HG03354 (cell line): ENCODE data around the gene PIP4K2C.

Experiments used
- ATAC-seq: cut with Tn5 transposase; IDR thresholded peaks from one replicate; pipeline ENCODE4 v1.9.1; 2021; ENCODE audit warnings: mild to moderate bottlenecking; ENCODE audit not compliant: unreplicated experiment, poor library complexity, severe bottlenecking

Gene PIP4K2C

DNA sequence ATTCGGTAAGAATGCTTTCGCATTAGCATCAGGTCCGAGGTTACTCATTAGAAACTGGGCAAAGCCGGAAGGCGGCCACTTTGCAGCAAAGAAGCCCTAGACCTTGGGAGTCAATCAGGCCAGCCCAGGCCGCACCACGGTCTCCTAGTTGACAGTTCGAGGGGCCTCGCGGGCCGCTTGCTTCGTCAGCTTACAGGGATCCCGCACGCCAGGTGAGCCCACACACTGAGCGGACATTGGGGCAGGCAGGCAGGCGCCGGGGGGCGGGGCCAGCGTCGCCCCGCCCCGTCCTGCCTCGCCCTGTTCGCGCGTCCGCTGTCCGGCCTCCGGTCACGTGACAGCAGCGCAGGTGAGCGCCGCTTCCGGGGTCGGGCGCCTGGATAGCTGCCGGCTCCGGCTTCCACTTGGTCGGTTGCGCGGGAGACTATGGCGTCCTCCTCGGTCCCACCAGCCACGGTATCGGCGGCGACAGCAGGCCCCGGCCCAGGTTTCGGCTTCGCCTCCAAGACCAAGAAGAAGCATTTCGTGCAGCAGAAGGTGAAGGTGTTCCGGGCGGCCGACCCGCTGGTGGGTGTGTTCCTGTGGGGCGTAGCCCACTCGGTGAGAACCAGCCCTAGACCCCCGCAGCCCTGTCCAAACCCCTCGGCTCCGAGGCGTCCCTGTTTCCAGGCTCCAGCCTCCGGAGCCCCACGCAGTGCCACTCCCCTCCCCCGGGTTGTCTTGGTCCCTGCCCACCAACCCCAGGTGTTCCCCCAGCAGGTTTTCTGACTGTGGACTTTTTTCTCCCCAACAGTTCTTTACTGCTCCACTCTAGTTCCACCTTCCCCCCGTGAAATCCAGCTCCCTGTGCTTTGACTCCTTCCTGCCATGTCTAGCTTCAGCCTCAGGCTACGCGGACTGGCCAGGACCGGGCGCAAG is at the start of gene PIP4K2C:
Gene PIP4K2C, plus strand, starts transcription at position 329 of the 918 bp plus-strand sequence. Its CDS starts 98 bp downstream, at position 427.
- ATAC-seq: peak; percentile 94

DNA sequence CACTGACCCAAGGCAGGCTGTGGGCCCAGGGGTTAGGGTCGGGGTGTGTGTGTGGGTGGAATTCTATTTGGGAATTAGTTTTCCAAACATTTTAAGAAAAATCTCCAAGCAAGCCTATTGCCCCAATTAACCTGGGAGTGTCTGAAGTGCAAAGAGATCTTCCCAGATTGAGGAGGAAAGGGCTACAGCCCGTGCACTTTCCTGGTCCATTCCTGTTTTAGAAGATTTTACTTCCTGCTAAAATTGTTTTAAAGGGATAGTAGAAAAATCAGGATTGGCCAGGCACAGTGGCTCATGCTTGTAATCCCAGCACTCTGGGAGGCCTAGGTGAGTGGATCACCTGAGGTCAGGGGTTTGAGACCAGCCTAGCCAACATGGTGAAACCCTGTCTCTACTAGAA is 49.3 kb upstream of the PIP4K2C start:
- no peak for ATAC-seq

DNA sequence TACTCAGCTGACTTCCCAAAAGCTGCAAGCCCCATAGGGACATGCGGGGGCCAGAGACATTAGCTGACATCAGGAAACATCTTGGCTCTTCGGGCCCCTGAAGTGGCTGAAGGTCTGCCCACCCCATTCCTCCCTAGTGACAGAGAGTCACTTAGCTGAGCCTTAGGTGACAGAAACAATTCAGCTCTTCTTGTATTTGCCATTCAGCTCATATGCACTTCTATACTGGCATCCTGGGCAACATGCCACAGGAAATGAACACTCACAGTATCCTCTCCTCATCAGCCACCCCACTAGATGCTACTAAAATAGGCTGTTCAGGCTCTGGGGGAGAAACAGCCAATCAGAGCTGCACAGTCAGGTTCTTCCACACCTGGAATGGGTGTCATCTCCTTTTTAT is 47.4 kb upstream of the PIP4K2C start:
- ATAC-seq: no peak

DNA sequence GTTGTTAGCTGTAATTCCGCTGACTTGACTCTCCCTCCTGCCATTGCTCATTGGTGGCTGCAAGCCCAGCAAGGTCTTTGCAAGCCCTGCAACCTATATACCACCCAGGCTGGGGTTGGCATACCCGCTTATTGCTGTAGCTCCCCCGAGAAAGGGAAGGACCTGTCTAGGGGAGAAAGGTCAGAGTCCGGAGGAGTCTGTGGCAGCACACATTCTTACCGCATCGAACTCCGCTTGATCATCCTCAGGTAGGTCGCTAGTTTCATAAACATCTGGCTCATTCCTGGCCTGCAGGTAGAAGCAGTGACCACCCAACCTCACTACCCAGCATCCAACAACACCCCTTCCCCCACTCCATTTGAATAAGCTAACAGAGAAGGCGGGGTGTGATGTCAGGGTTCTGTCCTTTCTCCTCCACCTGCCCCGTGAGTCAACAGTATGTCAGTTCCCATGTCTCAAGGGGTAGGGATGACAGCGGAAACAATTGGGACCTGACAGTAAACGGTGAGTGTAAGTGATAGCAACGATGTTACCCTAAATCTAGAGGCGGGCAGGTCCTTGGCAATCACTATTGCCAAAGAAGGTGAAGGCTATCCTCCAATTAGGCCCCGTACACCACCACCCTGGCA is 45.1 kb upstream of the PIP4K2C start:
- ATAC-seq: no peak

DNA sequence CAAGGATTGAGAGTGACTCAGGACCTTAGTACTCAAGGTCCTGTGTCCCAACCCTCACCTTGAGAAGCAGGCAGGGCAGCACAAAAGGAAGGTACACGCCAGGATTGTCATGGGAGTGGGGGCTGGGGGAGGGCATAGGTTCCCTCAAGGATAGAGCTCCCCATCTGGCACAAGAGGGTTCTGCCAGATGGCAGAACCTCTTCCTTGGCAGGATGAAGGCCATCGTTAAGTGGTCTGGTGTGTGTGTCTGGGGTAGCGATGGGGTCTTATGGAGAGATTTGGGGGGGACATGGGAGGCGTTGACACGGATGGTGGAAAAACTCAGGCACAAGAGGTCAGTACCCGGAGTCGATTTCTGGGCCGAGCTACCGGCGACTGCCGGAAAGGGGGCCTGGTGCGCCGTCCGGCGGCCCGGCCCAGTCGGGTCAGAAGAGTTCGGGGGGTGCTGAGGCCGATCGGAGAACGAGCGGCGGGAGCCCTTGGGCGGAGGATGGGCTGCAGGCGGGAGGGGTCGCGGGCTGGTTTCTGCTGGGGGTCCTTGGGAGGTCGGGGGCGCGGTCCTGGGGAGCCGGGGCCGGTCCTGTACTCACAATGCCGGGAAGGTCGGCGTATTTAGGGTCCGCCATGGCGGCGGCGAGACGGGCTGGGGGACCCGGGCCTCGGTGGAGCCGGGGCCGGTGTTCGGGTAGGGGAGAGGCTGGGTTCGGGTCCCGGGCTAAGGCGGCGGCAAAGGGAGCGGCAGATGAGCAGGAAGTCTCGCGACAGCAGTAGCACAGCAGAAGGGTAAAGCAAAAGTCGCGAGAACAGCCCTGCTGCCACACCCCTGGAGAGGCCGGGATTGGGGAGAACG is 44.3 kb upstream of the PIP4K2C start, which contains the start of gene DCTN2:
Gene DCTN2, minus strand, starts transcription at position 755 of the 850 bp plus-strand sequence. Its CDS starts 129 bp downstream, at position 626.
- ATAC-seq: peak; percentile 99

DNA sequence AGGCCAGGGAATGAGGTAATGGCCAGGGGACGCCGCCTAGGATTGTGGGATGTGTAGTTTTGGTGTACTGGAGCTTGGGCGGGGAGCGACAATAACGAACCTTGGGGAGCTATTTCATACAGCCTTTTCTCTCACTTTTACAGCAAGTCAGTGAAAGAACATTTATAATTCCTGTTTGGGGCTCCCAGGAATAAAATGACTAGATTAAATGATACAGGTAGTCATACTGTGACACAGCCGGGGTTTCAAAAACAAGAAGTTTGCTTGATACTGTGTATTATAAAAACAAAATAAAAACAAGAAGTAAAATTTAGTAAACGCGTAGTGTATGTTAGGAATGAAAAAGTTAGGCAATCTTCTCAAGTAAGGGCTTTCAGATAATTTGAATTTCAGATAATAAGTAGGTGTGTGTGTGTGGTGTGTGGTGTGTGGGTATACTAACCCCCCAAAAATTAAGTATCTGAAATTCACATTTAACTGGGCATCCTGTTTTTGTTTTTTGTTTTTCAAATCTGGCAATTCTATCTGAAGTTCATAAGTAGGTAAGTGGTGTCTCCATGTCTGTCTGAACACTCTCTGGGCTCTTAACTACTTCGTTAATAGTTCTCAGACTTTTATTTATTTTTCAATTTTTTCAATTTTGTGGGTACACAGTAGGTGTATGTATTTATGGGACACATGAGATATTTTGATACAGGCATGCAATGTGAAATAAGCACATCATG is 43.5 kb upstream of the PIP4K2C start:
- ATAC-seq: no peak

DNA sequence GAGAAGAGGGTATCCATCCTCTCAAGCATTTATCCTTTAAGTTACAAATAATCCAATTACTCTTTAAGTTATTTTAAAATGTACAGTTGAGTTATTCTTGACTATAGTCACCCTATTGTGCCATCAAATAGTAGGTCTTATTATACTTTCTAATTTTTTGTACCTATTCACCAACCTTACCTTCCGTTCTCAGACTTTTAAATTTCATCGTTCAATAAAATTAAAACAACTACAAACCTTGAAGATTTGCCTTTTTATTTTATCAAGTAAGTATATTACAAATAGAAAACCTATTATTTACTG is 43.0 kb upstream of the PIP4K2C start:
- no peak for ATAC-seq

DNA sequence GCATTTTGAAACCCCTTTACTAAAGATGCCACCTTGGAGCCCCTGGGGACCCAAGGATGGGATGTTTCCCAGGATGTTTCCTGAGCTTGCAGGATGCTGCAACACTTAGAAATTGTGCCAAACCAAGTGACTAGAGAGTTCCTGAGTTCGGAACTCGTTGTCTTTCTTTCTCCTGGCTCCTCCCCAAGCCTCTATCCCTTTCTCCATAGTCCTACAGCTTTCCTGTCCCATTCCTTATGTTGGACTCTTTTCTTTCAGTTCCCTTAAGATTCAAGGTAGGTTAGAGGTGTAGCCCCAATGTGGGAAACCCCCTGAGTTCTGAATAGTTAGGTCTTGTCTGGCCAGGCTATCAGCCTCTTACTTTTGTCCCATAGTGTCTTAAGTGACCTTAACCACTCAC is 42.5 kb upstream of the PIP4K2C start:
- ATAC-seq: no peak

DNA sequence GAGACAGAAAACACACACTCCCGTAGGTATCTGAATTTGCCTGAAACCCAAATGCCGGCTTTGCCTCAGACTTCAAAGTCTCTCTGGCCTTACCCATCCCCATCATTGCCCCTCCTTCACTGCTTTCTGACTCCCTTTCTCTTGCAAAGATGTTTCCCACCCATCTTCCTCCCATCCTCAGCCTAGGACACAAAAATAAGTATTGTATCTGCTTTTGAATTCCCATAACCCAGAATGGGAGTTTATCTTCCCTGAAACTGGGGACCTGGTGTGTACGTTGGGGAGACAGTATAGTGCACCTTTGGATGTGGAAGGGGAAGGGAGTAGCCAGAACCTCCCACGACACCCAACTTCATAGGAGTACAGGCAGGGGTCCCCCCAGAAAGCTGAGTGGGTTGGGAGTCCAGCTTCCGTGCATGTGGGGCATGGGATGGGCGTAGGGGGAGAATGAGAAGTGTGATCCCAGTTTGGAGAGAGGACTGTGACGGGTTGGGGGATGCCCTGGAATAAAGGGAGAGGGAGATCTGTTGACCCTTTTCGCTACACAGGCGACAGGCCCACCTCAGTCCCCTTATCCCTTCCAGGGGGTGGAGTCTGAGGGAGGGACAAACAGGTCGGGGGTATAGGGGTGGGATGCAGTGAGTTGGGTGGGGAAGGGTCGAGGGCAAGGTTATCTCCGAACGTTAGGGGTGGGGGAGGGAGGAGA is 41.6 kb upstream of the PIP4K2C start:
- no peak for ATAC-seq

DNA sequence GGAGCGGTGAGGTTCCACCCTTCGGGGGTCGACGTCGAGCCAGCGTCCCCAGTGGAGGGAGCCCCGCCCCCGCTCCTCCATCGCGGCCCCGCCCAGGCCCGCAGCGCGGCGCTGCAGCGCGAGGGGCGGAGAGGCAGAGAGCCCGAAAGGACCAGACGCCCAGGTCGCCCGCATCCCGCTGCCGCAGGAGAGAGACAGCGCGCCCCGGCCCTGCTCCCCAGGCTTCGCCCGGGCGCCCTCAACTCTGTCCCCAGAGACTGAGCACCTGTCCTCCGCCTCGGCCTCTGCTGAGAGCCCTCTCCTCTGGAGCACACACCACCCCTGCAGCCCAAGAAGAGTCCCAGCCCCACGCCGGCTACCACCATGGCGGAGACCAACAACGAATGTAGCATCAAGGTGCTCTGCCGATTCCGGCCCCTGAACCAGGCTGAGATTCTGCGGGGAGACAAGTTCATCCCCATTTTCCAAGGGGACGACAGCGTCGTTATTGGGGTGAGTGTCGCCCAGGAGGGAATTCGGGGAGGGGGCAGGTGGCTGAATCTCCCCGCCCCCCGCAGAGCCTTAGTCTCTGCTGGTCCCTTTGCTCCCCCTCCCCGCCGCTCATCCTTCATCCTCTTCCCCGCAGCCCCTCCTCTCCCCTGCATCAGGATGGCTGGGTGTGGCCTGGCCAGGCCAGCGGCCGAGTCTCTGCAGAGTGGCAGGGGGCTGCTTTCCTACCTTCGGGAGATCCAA is 40.9 kb upstream of the PIP4K2C start, which contains the start of gene KIF5A:
Gene KIF5A, plus strand, starts transcription at position 136 of the 732 bp plus-strand sequence. Its CDS starts 228 bp downstream, at position 364.
- no peak for ATAC-seq

DNA sequence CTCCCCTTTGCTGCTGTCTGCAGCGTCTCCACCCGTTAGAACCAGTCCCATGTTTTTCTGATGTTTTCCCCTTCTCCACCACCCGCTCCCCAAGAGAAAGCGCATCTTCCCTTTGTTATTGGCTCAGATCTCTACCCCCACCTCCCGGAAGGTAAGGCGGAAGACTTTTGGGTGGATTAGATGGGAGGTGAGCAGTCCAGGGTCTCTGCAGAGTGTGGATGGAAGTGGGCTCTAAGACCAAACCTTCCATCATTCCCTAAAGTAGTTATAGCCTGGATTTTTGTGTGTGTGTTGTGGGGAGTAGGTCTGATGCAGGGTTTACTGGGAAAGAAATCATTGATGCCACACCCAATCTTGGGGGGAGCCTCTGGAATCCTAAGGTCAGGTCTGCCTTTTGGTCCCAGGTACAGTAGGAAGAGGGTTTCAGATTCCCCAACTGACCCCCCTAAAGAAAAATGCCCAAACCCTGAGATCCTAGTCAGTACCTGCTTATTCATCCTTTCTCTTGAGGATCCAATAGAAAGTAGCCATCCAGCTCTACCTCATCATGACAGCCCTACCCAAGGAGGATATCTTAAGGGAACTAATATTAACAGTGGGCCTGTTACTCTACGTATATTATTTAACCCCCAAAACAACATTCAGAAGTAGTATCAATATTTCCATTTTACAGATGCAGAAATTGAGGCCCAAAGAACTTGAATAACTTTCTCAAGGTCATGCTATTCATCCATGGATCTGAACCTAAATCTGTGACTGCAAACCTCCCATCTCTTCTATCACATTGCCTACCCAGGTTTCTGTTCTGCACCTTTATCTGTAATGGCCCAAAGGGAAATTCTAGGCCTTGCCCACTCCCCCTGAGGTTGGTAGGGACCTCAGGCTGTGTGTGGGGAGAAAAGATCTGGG is 40.1 kb upstream of the PIP4K2C start:
- no peak for ATAC-seq

DNA sequence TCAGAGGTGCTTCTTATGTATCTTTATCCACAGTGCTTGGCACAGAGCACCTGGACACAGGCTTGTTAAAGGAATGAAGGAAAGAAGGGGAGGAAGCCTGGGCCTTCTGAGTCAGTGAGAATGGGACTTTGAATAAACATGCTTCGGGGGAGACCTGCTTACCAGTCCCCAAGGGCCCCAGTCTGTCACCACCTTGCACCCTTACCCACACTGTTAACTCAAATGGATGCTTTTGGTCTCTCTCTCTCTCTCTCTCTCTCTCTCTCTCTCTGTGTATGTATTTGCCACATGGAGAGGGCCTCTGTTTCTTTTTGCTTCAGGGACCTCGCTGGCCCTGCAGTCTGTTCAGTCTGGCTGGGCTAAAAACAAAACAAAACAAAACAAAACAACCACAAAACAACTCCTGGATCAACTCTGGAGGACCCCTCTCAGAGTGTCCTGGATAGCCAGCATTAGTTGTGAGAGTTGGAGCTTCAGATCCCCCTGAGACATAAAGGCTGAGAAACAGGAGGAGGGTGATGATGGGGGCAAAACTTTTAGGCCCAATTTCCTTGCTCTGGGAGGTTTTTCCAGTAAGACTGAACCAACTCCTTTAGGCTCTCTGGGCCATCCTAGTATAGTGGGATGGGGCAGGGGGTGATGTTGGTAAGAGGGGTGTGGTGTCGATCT is 39.2 kb upstream of the PIP4K2C start:
- no peak for ATAC-seq

DNA sequence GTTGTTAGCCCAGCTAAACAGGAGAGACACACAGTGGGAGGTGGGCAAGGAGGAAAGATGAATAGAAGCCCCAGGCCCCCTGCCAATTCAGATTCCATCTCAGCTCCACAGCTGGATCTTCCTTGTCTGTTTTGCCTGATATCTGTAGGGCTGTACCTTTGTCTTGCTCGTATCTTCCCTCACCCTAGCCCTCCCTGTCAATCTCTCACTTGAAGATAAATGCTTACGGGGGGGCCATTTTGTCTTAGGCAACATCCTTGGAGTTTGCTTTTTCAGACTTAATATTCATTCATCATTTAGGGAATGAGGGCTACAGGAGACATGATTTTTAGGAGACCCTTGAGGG is 38.7 kb upstream of the PIP4K2C start:
- no peak for ATAC-seq

DNA sequence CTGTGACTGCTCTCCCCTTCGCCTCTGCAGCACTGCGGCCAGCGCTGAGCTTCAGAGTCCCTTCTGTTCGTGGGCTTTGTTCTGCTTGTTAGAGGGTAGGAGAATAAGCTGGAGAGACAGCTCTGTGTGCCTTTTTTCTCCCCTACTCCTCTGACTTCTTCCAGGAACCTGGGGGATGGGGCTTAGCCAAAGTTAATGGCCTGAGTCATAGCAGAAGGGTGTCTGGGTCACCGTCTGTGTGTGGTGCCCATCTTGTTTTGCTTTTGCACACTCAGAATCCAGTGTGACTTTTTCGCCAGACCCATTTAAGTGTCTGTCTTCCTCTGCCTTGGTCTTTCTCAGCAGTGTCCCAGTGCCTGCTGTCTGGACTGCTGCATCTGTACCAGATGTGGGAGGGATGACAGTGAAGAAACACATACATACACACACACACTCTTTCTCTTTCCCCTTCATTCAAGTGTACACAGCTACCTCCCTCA is 38.1 kb upstream of the PIP4K2C start:
- no peak for ATAC-seq

DNA sequence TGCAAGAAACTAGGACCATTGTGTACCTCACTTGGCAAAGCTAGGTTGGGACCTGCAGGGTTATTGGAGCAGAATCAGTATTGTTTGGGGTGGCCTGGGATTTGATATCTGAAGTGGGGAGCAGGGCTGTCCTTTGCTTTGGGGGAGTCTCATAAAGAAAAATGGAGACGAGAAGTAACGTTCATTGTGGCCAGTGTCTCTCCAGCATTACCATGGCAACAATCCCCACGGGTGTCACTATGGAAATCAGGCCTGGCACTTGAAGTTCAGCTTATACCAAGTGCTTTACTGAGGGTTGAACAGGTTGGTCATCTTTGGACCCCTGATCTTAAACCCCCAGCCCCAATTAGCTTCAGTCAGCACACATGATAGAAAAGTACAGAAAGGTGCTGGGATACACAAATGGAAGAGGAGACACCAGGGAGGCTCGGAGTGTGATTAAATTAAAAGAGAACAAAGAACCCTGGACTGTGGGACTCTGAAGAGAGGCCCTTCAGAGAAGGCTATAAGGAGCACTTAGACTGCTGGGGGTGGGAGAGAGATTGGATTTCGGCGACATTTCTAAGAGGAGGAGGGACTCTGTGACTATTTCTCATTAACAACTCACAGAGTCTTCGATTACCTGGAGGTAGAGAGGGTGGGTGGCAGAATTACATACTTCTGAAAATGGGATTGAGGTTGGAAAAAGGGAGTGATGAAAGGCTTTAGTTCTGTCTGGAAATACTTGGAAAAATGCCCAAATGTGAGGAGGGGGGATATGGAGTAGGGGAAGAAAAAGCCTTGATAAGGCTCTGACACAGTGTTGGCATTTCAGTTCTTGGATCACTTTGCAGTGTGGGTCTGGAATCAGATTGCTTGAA is 37.4 kb upstream of the PIP4K2C start:
- ATAC-seq: no peak

DNA sequence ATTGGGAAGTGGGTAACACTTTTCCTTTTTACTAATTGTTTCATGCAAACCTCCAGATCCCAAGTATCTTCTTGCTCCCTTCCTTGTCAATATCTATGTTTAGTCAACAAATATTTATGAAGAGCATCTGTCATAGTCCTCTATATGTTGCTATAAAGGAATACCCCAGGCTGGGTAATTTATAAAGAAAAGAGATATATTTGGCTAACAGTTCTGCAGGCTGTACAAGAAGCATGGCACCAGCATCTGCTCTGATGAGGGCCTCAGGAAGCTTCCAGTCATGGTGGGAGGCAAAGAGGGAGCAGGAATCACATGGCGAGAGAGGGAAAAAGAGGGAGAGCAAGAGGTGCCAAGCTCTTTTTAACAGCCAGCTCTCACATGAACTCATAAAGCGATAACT is 36.5 kb upstream of the PIP4K2C start:
- ATAC-seq: no peak
